HG02623 (cell line): ENCODE measurements around the gene CMSS1.
"Not testable (repeated sequence)": the region's sequence is repeated elsewhere in the genome, so short reads cannot be mapped to it uniquely, and the experiment has no call there.

ENCODE experiments used
- ATAC-seq: cut with Tn5 transposase; IDR thresholded peaks from one replicate; pipeline ENCODE4 v1.9.1; 2021; ENCODE audit warnings: moderate library complexity; ENCODE audit not compliant: unreplicated experiment

CMSS1 gene

DNA sequence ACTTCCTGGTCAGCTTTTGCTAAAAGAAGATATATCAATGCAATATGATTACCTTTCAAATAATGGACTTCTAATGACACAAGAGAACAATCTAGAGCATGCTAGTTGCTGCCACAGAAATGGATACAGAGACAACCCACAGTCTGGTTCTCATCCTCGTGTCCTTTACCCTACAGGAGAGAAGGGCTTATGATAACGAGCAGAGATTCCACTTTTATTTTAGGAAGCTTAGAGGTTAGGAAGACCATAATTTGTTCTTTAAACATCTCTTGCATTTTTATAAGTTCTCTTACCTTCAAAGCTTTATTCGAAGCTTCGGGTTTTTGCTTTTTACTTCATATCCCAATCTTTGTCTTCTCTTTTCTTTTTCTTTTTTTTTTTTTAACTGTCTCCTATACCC, 257.5 kb downstream of the CMSS1 start:
- ATAC-seq: no peak

- no peak for ATAC-seq
These were observed 258.4 kb downstream of the CMSS1 start for GRCh38 chr3:100075851-100076730.

GRCh38 chr3:100076731-100077529, 259.3 kb downstream of the CMSS1 start:
- ATAC-seq: no peak

- no peak for ATAC-seq
These were observed 261.7 kb downstream of the CMSS1 start for GRCh38 chr3:100079328-100079727.

GRCh38 chr3:100080573-100080972, 262.9 kb downstream of the CMSS1 start:
- no peak for ATAC-seq

DNA sequence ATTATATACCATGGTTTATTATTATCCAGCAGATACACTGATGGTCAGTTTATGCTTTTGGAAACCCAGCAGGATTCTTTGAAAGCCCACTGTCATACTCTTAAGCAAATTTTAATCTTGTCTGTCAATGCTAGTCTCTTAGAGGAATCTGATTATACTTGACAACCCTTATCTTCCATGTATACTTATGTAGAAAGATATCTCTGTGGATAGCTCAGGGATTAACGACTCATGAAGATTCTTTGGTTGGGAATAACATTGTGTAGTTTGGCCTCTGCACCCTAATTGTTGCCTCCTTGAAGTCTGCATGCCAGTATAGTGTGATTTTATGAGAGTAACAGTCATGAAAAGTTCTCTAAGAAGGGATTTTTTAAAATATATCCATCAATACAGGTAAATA, 263.6 kb downstream of the CMSS1 start:
- no peak for ATAC-seq

DNA sequence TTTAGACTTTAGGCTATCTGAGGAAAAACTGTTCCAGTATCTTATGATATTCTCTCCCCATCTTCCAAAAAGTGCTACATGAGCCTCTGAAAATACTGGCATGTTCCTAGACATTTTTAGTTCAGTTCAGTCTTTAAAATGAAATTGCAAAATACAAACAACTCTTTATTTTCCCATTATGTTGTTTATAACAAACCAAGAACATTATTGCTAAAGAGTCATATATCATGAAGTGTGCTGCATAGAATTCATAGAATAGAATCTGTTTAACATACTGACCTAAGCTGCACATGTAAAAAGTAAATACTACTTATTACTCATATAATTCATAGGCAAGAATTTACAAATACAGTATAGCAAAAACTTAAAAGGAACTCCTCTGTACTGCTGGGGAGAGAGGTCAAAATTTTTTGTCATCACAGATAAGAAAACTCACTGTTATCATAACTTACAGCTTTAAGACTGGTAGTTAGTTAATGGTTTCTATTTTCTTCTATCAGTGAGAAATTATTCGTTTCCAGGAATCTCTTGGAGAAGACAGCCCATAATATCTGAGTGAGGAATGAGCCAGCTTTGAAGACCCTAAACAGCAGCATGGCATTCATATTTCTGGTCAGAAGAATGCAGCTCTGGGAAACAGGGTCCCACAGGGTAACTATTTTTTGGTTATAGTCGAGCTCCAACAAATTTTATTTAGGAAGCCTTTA, 264.5 kb downstream of the CMSS1 start:
- no peak for ATAC-seq

GRCh38 chr3:100082714-100083113, 265.1 kb downstream of the CMSS1 start:
- no peak for ATAC-seq

DNA sequence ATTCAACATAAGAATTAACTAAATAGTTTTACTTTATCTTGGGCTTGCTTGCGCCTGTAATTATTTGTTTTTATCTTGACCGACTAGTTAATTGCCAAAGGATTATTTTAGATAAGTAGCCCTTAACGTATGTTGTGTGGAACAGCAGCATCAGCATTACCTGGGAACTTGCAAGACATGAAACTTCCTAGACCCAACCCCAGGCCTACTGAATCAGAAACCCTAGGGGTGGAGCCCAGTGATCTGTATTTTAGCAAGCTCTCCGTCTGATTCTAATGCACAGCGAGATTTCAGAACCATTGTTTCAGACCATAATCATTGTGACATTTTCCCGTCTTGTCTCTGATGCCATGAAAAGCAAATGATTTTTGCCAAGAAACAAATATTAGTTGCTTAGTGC, 265.5 kb downstream of the CMSS1 start:
- ATAC-seq: no peak

DNA sequence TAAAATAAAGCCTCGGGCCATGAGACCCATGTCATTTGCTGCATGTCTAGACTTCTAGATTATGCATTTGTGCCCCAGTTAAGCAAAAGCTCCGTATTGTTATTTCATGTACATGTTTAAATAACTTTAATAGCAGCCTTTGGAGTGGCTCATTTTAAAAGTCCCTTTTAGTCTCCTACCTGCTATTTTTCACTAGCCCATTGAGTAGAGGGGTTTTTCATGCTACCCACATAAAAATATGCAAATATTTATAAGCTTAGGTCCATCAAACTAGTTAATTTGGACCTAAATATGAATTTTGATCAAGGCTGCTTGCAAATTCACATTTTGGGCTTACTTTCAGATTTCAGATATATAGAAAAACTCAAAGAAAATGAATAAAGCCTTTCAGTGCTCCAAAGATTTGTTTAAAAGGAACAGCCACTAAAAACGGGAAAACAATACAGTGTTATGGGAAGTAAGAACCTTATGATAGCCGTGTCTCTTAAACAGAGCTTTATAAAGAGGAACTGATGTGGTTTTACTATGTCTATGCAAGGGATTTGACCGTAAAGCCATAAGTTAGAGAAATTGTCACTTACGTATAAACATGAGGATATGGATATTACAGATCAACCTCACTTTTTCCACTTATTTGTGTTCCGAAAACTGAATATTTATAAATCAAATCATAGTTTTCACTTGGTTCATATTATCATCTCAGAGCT, 266.6 kb downstream of the CMSS1 start:
- no peak for ATAC-seq

GRCh38 chr3:100086401-100086800, 268.7 kb downstream of the CMSS1 start:
- no peak for ATAC-seq

DNA sequence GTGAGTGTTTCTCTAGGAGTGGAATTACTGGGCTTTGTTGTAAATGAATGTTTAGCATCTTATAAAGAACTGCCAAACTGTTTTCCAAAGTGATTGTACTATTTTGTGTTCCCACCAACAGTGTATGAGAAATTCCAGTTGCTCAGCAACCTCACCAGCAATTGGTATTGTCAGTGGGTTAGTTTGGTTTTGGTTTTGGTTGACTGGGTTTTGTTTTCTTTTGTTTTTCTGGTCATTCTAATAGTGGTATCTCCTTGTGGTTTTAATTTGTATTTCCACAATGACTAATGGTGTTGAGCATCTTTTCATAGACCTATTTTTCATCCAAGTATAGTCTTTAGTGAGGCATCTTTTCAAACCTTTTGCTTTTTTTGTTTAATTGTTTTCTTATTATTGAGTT, 269.5 kb downstream of the CMSS1 start:
- peak; percentile 87 for ATAC-seq

GRCh38 chr3:100088735-100089368, 271.2 kb downstream of the CMSS1 start:
- no peak for ATAC-seq

GRCh38 chr3:100089812-100090668, 272.4 kb downstream of the CMSS1 start:
- ATAC-seq: peak; percentile 59

DNA sequence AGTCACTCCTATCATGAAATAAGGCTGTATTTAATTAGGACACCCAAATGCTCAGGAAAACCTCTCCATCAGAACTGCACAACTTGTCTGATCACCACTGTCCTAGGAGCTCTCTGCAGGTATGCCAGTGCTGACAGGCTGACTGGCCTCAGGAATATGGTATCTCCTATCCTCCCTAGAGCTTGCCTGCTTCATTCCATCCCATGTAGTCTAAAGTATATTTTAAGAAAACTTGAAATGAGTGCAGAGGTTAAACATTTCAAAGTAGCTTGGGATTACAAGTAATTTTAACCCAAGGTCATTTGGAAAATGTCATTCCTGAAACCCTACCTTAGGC, 273.0 kb downstream of the CMSS1 start:
- no peak for ATAC-seq

GRCh38 chr3:100093831-100094230, 276.2 kb downstream of the CMSS1 start:
- no peak for ATAC-seq

- not testable (repeated sequence) for ATAC-seq
These were observed 278.6 kb downstream of the CMSS1 start for GRCh38 chr3:100096286-100096685.

DNA sequence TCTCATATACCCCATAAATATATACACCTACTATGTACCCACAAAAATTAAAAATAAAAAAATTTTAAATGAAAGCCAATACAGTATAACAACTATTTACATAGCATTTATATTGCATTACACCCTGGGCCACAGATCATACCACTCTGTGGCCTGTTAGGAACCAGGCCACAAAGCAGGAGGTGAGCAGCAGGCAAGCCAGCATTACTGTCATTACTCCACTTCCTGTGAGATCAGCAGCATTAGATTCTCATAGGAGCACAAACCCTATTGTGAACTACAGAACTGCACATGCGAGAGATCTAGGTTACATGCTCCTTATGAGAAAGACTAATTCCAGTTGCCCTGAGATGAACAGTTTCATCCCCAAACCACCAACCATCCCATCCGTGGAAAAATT, 279.2 kb downstream of the CMSS1 start:
- no peak for ATAC-seq

- no peak for ATAC-seq
These were observed 280.5 kb downstream of the CMSS1 start for GRCh38 chr3:100097919-100098783.
